GM10847 (cell line): ENCODE measurements around the gene TMCO4.

ENCODE experiments used
- POLR2A ChIP-seq: IDR thresholded peaks from 2 replicates; pipeline ENCODE4 v1.6.1; 2011; ENCODE audit not compliant: insufficient read length; ENCODE audit errors: extremely low read depth

The TMCO4 gene

GRCh38 chr1:19793360-19794046 is 6.2 kb downstream of the TMCO4 start:
- no peak for TF ChIP-seq POLR2A

GRCh38 chr1:19792237-19793002 is 7.3 kb downstream of the TMCO4 start:
- TF ChIP-seq POLR2A = no peak

GRCh38 chr1:19786988-19787423 is 12.7 kb downstream of the TMCO4 start:
- TF ChIP-seq POLR2A = no peak

GRCh38 chr1:19785660-19786059 is 14.1 kb downstream of the TMCO4 start:
- no peak for TF ChIP-seq POLR2A

GRCh38 chr1:19780267-19780877 is 19.3 kb downstream of the TMCO4 start:
- no peak for TF ChIP-seq POLR2A

GRCh38 chr1:19776933-19777332 is 22.8 kb downstream of the TMCO4 start:
- TF ChIP-seq POLR2A = no peak

- no peak for TF ChIP-seq POLR2A
Measured at GRCh38 chr1:19776287-19776686, 23.4 kb downstream of the TMCO4 start.

- no peak for TF ChIP-seq POLR2A
Measured at GRCh38 chr1:19775831-19776230, 23.9 kb downstream of the TMCO4 start.

- no peak for TF ChIP-seq POLR2A
Measured at GRCh38 chr1:19775317-19775716, 24.4 kb downstream of the TMCO4 start.

GRCh38 chr1:19774180-19774785 is 25.4 kb downstream of the TMCO4 start:
- no peak for TF ChIP-seq POLR2A

GRCh38 chr1:19773485-19773884 is 26.2 kb downstream of the TMCO4 start:
- TF ChIP-seq POLR2A = no peak

GRCh38 chr1:19772053-19772452 is 27.7 kb downstream of the TMCO4 start:
- TF ChIP-seq POLR2A = no peak

- TF ChIP-seq POLR2A = no peak
Measured at GRCh38 chr1:19771350-19771749, 28.4 kb downstream of the TMCO4 start.

- TF ChIP-seq POLR2A = no peak
Measured at GRCh38 chr1:19770436-19771190, 29.1 kb downstream of the TMCO4 start.
